Transverse colon (tissue), 4 donors: ENCODE measurements around the gene GMDS.

ENCODE experiments used
- EP300 ChIP-seq: sonication (generic); formaldehyde crosslinking; IDR thresholded peaks from one replicate; pipeline ENCODE4 v1.6.1; 2017; ENCODE audit warnings: antibody characterized with exemption, low read depth
- POLR2A ChIP-seq: fragments of 450-650 bp; IDR thresholded peaks from one replicate; pipeline ENCODE4 v1.6.1; 2016; ENCODE audit warnings: antibody characterized with exemption, mild to moderate bottlenecking, moderate library complexity
- POLR2AphosphoS5 ChIP-seq, 3 donors: sonication (generic); formaldehyde crosslinking; IDR thresholded peaks; one replicate each; pipeline ENCODE4 v1.6.1; 2016; ENCODE audit warnings: antibody characterized with exemption in 3 of 3
- TF ChIP-seq, protein P1 (sequence below), 5 experiments: fragments of 200-600 bp in 3 of 5; fragments of 450-650 bp in 2 of 5; sonication (generic) in 3 of 5; IDR thresholded peaks; 1 replicate in 2 of 5; 2 replicates in 3 of 5; pipeline ENCODE4 v1.5.1; 2016 to 2017; ENCODE audit warnings: antibody characterized with exemption in 5 of 5, inconsistent platforms in 3 of 5, mild to moderate bottlenecking in 2 of 5, moderate library complexity in 1 of 5

DNA sequence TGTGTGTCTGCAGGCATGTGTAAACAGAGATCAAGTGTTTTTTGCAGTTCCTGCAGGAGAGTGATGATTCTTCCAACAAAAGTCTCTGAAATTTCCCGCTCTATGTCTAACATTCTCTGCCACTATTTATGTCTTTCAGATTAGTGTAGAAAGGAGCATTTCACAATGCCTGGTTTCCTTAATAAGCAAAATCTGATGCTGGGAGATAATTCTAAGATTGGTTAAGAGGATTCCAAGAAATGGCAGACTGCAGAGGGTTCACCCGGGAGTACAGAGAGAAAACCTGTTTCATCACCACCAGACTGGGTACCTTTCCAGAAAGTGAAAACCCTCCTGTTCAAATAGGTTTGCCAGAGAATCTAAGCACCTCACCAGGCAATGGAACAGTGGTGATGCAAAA is 573.0 kb downstream of the GMDS start:
- TF ChIP-seq, protein P1, sequence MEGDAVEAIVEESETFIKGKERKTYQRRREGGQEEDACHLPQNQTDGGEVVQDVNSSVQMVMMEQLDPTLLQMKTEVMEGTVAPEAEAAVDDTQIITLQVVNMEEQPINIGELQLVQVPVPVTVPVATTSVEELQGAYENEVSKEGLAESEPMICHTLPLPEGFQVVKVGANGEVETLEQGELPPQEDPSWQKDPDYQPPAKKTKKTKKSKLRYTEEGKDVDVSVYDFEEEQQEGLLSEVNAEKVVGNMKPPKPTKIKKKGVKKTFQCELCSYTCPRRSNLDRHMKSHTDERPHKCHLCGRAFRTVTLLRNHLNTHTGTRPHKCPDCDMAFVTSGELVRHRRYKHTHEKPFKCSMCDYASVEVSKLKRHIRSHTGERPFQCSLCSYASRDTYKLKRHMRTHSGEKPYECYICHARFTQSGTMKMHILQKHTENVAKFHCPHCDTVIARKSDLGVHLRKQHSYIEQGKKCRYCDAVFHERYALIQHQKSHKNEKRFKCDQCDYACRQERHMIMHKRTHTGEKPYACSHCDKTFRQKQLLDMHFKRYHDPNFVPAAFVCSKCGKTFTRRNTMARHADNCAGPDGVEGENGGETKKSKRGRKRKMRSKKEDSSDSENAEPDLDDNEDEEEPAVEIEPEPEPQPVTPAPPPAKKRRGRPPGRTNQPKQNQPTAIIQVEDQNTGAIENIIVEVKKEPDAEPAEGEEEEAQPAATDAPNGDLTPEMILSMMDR (IDR thresholded peaks at IDR 0.05): no peak
- TF ChIP-seq POLR2A: no peak
- no peak for TF ChIP-seq POLR2AphosphoS5 (IDR thresholded peaks at IDR 0.05)
- no peak for TF ChIP-seq EP300
